KMS-11 (cell line): ENCODE data around the gene PACS1.
"Not testable (repeated sequence)": the region's sequence is repeated elsewhere in the genome, so short reads cannot be mapped to it uniquely, and the experiment has no call there.

Experiments
- H2AFZ ChIP-seq: fragments of 200-600 bp; sonication (generic); 2 replicates; pipeline ENCODE4 v1.6.1; 2016; ENCODE audit warnings: antibody characterized with exemption, mixed run types, low read depth
- H3K27ac ChIP-seq: fragments of 200-600 bp; sonication (generic); 2 replicates; pipeline ENCODE4 v1.6.1; 2016; ENCODE audit warnings: mild to moderate bottlenecking, mixed run types
- H3K27me3 ChIP-seq: fragments of 200-600 bp; sonication (generic); 2 replicates; pipeline ENCODE4 v1.6.1; 2017; ENCODE audit warnings: mild to moderate bottlenecking, low read depth, mixed run types, moderate library complexity; ENCODE audit not compliant: insufficient read depth
- H3K36me3 ChIP-seq: fragments of 200-600 bp; sonication (generic); 2 replicates; pipeline ENCODE4 v1.6.1; 2017; ENCODE audit warnings: mild to moderate bottlenecking, mixed run types; ENCODE audit not compliant: insufficient read depth
- H3K4me1 ChIP-seq: fragments of 200-600 bp; sonication (generic); 2 replicates; pipeline ENCODE4 v1.6.1; 2016; ENCODE audit warnings: mild to moderate bottlenecking, low read depth, mixed run types; ENCODE audit not compliant: poor library complexity, severe bottlenecking
- H3K4me2 ChIP-seq: fragments of 200-600 bp; sonication (generic); 2 replicates; pipeline ENCODE4 v1.7.0; 2016; ENCODE audit warnings: mild to moderate bottlenecking, mixed run types
- H3K4me3 ChIP-seq: fragments of 200-600 bp; sonication (generic); IDR thresholded peaks from 2 replicates; pipeline ENCODE4 v1.6.1; 2017; ENCODE audit warnings: low read depth, low read length, mixed read lengths; ENCODE audit not compliant: insufficient read depth
- H3K79me2 ChIP-seq: fragments of 200-600 bp; sonication (generic); 2 replicates; pipeline ENCODE4 v1.6.1; 2016; ENCODE audit warnings: low read depth, mixed run types; ENCODE audit not compliant: insufficient read depth
- H3K9ac ChIP-seq: fragments of 200-600 bp; sonication (generic); 2 replicates; pipeline ENCODE4 v1.6.1; 2016; ENCODE audit warnings: mild to moderate bottlenecking, mixed run types
- H4K20me1 ChIP-seq: fragments of 200-600 bp; sonication (generic); 2 replicates; pipeline ENCODE4 v1.6.1; 2016; ENCODE audit warnings: mild to moderate bottlenecking, mixed run types; ENCODE audit not compliant: insufficient read depth
- CTCF ChIP-seq: fragments of 200-600 bp; sonication (generic); conservative IDR thresholded peaks from 2 replicates; pipeline ENCODE4 v1.6.1; 2017; ENCODE audit warnings: low read depth, mild to moderate bottlenecking, antibody characterized with exemption, low read length, moderate library complexity, mixed read lengths

PACS1 gene

GRCh38 chr11:66073669-66074068 lies 3.6 kb downstream of the PACS1 start:
- no peaks in the 10 kb centered on the region for H3K27me3 ChIP-seq
- H4K20me1 ChIP-seq = 0 out of 2 replicates have a peak, but pooled peaks cover 3% of the 10 kb centered on the region
- H3K4me2 ChIP-seq = no peak overlapping the region
- H3K4me1 ChIP-seq = peaks cover 37% of the 10 kb centered on the region
- H3K9ac ChIP-seq = no peak overlapping the region
- no peak for TF ChIP-seq CTCF
- H3K4me3 ChIP-seq = no peak overlapping the region
- no peak overlapping the region for H3K27ac ChIP-seq
- H3K36me3 ChIP-seq = no peaks in the 10 kb centered on the region; the same call in 1 of the 2 replicates
- H3K79me2 ChIP-seq = peaks cover 66% of the 10 kb centered on the region
- H2AFZ ChIP-seq = no peak overlapping the region

GRCh38 chr11:66075273-66075672 lies 5.2 kb downstream of the PACS1 start:
- Histone ChIP-seq H3K4me2 (no peak overlapping the region), H3K4me3 (no peak overlapping the region), H3K79me2 (peaks cover 76% of the 10 kb centered on the region), H3K4me1 (peaks cover 41% of the 10 kb centered on the region), H3K36me3 (no peaks in the 10 kb centered on the region), H4K20me1 (no peaks in the 10 kb centered on the region), H3K27me3 (no peaks in the 10 kb centered on the region), H2AFZ (no peak overlapping the region), H3K27ac (no peak overlapping the region), H3K9ac (no peak overlapping the region)
- no peak for TF ChIP-seq CTCF

GRCh38 chr11:66076561-66076960 lies 6.5 kb downstream of the PACS1 start:
- TF ChIP-seq CTCF = no peak
- H2AFZ ChIP-seq = no peak overlapping the region
- H3K4me3 ChIP-seq = no peak overlapping the region
- no peaks in the 10 kb centered on the region for H4K20me1 ChIP-seq
- peaks cover 50% of the 10 kb centered on the region for H3K4me1 ChIP-seq
- H3K27ac ChIP-seq = no peak overlapping the region
- no peaks in the 10 kb centered on the region for H3K27me3 ChIP-seq
- no peak overlapping the region for H3K4me2 ChIP-seq
- H3K9ac ChIP-seq = no peak overlapping the region
- H3K36me3 ChIP-seq = no peaks in the 10 kb centered on the region
- H3K79me2 ChIP-seq = peaks cover 78% of the 10 kb centered on the region

- Histone ChIP-seq H3K4me3 (no peak overlapping the region), H3K36me3 (no peaks in the 10 kb centered on the region), H3K79me2 (peaks cover 78% of the 10 kb centered on the region), H3K4me2 (no peak overlapping the region), H3K27ac (no peak overlapping the region), H3K9ac (no peak overlapping the region), H3K27me3 (no peaks in the 10 kb centered on the region), H3K4me1 (peaks cover 52% of the 10 kb centered on the region), H2AFZ (no peak overlapping the region), H4K20me1 (no peaks in the 10 kb centered on the region)
- no peak for TF ChIP-seq CTCF
These were observed 7.9 kb downstream of the PACS1 start for GRCh38 chr11:66077927-66078326.

GRCh38 chr11:66078949-66079348 lies 8.9 kb downstream of the PACS1 start:
- Histone ChIP-seq H3K79me2 (peaks cover 79% of the 10 kb centered on the region), H3K4me1 (peaks cover 62% of the 10 kb centered on the region)
- not testable (repeated sequence) for H4K20me1 ChIP-seq

More at GRCh38 chr11:66078949-66079348, 8.9 kb downstream of the PACS1 start:
- H2AFZ ChIP-seq, H3K27me3 ChIP-seq, H3K27ac ChIP-seq, H3K9ac ChIP-seq, H3K36me3 ChIP-seq, H3K4me3 ChIP-seq: not testable (repeated sequence)
- H3K4me2 ChIP-seq = peak overlapping the region; percentile 11; the same call in 1 of the 2 replicates
